ENCODE measurements around the gene ANKRD42.

Gene ANKRD42

DNA sequence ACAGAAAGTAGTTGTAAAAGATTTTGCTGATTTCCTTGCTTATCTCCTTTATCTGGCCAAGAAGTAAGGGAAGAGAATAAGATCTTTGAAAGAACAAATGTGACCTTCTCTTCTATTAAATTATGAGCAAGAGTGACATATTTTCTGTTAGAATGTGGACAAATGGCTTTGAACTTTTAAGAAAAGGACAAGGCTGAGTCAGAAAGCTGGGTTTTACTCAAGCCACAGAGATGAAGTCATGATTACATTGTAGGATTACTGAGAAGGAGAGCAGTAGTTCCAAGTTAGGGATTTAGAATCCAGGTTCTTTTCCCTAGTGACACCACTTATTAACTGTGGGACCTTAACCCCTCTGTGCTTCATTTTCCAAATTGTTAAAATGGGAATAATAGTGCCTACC lies 79.1 kb downstream of the ANKRD42 start:
- no peaks in the 10 kb centered on the region for H3K4me1 ChIP-seq (ENCODE audit: control insufficient read depth, insufficient read depth, low read length)
- no peaks in the 10 kb centered on the region for H3K9me3 ChIP-seq (ENCODE audit: control insufficient read depth, insufficient read depth, low read depth, low read length)
- no peak overlapping the region for H3K9ac ChIP-seq (ENCODE audit: low read length)
- no peak overlapping the region for H3K27ac ChIP-seq (ENCODE audit: low read depth, low read length)
- H3K27me3 ChIP-seq (ENCODE audit: control insufficient read depth, insufficient read depth, low read length): no peaks in the 10 kb centered on the region
- H3K4me3 ChIP-seq (ENCODE audit: low read depth, low read length): no peak overlapping the region
- peaks cover 57% of the 10 kb centered on the region for H3K36me3 ChIP-seq (ENCODE audit: control insufficient read depth, insufficient read depth, low read length)

GRCh38 chr11:83275888-83276641 lies 82.6 kb downstream of the ANKRD42 start:
- Histone ChIP-seq H3K36me3 (ENCODE audit: control insufficient read depth, insufficient read depth, low read length) (peaks cover 82% of the 10 kb centered on the region), H3K27me3 (ENCODE audit: control insufficient read depth, insufficient read depth, low read length) (no peaks in the 10 kb centered on the region), H3K9ac (ENCODE audit: low read length) (no peak overlapping the region), H3K27ac (ENCODE audit: low read depth, low read length) (no peak overlapping the region), H3K9me3 (ENCODE audit: control insufficient read depth, insufficient read depth, low read depth, low read length) (no peaks in the 10 kb centered on the region), H3K4me3 (ENCODE audit: low read depth, low read length) (no peak overlapping the region), H3K4me1 (ENCODE audit: control insufficient read depth, insufficient read depth, low read length) (no peaks in the 10 kb centered on the region)

DNA sequence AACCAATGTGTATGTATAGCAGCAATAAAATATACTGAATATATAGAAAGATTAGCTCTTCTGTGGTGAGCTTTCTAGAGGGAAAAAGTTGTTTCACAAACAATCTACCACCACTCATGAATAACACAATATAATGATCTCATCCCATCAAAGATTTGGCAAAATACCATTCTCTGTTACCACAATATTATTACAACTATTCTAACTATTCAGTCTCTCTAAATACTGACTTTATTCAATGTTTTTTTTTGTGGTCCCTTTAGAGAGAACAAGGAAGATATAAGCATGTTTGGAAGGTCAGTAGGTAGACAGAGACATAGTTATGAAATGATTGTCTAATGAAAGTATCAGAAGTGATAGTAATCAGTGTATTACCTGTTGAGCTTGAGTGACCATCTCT lies 84.8 kb downstream of the ANKRD42 start:
- Histone ChIP-seq H3K36me3 (ENCODE audit: control insufficient read depth, insufficient read depth, low read length) (peaks cover 66% of the 10 kb centered on the region), H3K4me1 (ENCODE audit: control insufficient read depth, insufficient read depth, low read length) (peaks cover 12% of the 10 kb centered on the region; the same call in 1 of the 2 replicates), H3K9ac (ENCODE audit: low read length) (no peak overlapping the region), H3K9me3 (ENCODE audit: control insufficient read depth, insufficient read depth, low read depth, low read length) (no peaks in the 10 kb centered on the region), H3K27ac (ENCODE audit: low read depth, low read length) (no peak overlapping the region), H3K27me3 (ENCODE audit: control insufficient read depth, insufficient read depth, low read length) (no peaks in the 10 kb centered on the region), H3K4me3 (ENCODE audit: low read depth, low read length) (no peak overlapping the region)

- Histone ChIP-seq H3K4me1 (ENCODE audit: control insufficient read depth, insufficient read depth, low read length) (peaks cover 18% of the 10 kb centered on the region; the same call in 1 of the 2 replicates), H3K36me3 (ENCODE audit: control insufficient read depth, insufficient read depth, low read length) (peaks cover 49% of the 10 kb centered on the region), H3K27me3 (ENCODE audit: control insufficient read depth, insufficient read depth, low read length) (no peaks in the 10 kb centered on the region), H3K9me3 (ENCODE audit: control insufficient read depth, insufficient read depth, low read depth, low read length) (no peaks in the 10 kb centered on the region), H3K4me3 (ENCODE audit: low read depth, low read length) (no peak overlapping the region), H3K9ac (ENCODE audit: low read length) (no peak overlapping the region), H3K27ac (ENCODE audit: low read depth, low read length) (no peak overlapping the region)
Observed at GRCh38 chr11:83280256-83280655, 86.7 kb downstream of the ANKRD42 start.

DNA sequence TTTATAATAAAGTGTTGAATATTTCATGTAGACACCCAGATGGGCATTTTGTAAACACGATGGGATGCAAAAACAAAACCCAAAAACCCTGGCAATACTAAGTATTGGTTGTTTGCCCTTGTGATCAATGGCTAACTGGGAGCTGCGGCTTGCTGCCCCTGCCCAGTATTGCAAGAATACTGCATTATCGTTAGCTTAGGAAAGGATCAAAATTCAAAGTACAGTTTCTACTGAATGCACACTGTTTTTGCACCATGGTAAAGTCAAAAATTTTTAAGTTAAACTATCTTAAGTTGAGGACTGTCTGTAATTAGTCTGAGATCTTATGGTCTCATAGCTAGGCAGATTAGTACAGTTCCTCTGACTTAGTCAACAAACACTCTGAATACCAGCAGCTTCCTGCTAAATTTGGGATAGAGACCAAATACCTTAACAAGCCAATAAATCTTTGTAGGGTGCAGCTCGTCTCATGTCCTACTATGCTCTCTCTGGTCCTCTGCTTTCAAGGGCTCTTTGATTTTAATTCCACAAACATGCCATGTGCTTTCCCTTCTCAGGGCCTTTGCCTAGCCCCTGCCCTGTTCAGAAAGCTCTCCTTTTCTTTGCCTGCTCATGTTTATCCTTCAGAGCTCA lies 88.7 kb downstream of the ANKRD42 start:
- Histone ChIP-seq H3K27ac (ENCODE audit: low read depth, low read length) (no peak overlapping the region), H3K27me3 (ENCODE audit: control insufficient read depth, insufficient read depth, low read length) (no peaks in the 10 kb centered on the region), H3K4me1 (ENCODE audit: control insufficient read depth, insufficient read depth, low read length) (peaks cover 18% of the 10 kb centered on the region; the same call in 1 of the 2 replicates), H3K9ac (ENCODE audit: low read length) (no peak overlapping the region), H3K9me3 (ENCODE audit: control insufficient read depth, insufficient read depth, low read depth, low read length) (no peaks in the 10 kb centered on the region), H3K36me3 (ENCODE audit: control insufficient read depth, insufficient read depth, low read length) (peaks cover 30% of the 10 kb centered on the region), H3K4me3 (ENCODE audit: low read depth, low read length) (no peak overlapping the region)

- H3K27me3 ChIP-seq (ENCODE audit: control insufficient read depth, insufficient read depth, low read length): no peaks in the 10 kb centered on the region
- peak overlapping the region; percentile 89 for H3K4me3 ChIP-seq (ENCODE audit: low read depth, low read length)
- H3K4me1 ChIP-seq (ENCODE audit: control insufficient read depth, insufficient read depth, low read length): peaks cover 18% of the 10 kb centered on the region; the same call in 1 of the 2 replicates
- H3K27ac ChIP-seq (ENCODE audit: low read depth, low read length): peak overlapping the region; percentile 48
- H3K36me3 ChIP-seq (ENCODE audit: control insufficient read depth, insufficient read depth, low read length): peaks cover 8% of the 10 kb centered on the region
- peak overlapping the region; percentile 87 for H3K9ac ChIP-seq (ENCODE audit: low read length)
- no peaks in the 10 kb centered on the region for H3K9me3 ChIP-seq (ENCODE audit: control insufficient read depth, insufficient read depth, low read depth, low read length)
Observed at GRCh38 chr11:83284501-83285150, 91.1 kb downstream of the ANKRD42 start.

- Histone ChIP-seq H3K4me3 (ENCODE audit: low read depth, low read length) (peak overlapping the region; percentile 89), H3K9ac (ENCODE audit: low read length) (peak overlapping the region; percentile 87), H3K27me3 (ENCODE audit: control insufficient read depth, insufficient read depth, low read length) (no peaks in the 10 kb centered on the region), H3K4me1 (ENCODE audit: control insufficient read depth, insufficient read depth, low read length) (peaks cover 18% of the 10 kb centered on the region; the same call in 1 of the 2 replicates), H3K27ac (ENCODE audit: low read depth, low read length) (peak overlapping the region; percentile 48), H3K36me3 (ENCODE audit: control insufficient read depth, insufficient read depth, low read length) (peaks cover 2% of the 10 kb centered on the region; the same call in 1 of the 2 replicates), H3K9me3 (ENCODE audit: control insufficient read depth, insufficient read depth, low read depth, low read length) (no peaks in the 10 kb centered on the region)
Observed at GRCh38 chr11:83285151-83285770, 91.7 kb downstream of the ANKRD42 start.

GRCh38 chr11:83285771-83286528 lies 92.4 kb downstream of the ANKRD42 start, which contains the start of gene CCDC90B:
Gene CCDC90B, minus strand, starts transcription at chr11:83286367. Its CDS starts 395 bp downstream, at chr11:83285972.
- Histone ChIP-seq H3K36me3 (ENCODE audit: control insufficient read depth, insufficient read depth, low read length) (no peaks in the 10 kb centered on the region), H3K4me3 (ENCODE audit: low read depth, low read length) (peak within 1 kb of the TSS; percentile 89), H3K9me3 (ENCODE audit: control insufficient read depth, insufficient read depth, low read depth, low read length) (no peaks in the 10 kb centered on the region), H3K9ac (ENCODE audit: low read length) (peak within 1 kb of the TSS; percentile 87), H3K27ac (ENCODE audit: low read depth, low read length) (peak within 1 kb of the TSS; percentile 69), H3K27me3 (ENCODE audit: control insufficient read depth, insufficient read depth, low read length) (no peaks in the 10 kb centered on the region), H3K4me1 (ENCODE audit: control insufficient read depth, insufficient read depth, low read length) (peaks cover 18% of the 10 kb centered on the region; the same call in 1 of the 2 replicates)

GRCh38 chr11:83287631-83288030 lies 94.1 kb downstream of the ANKRD42 start:
- Histone ChIP-seq H3K27ac (ENCODE audit: low read depth, low read length) (no peak overlapping the region), H3K4me1 (ENCODE audit: control insufficient read depth, insufficient read depth, low read length) (peaks cover 16% of the 10 kb centered on the region), H3K4me3 (ENCODE audit: low read depth, low read length) (no peak overlapping the region), H3K36me3 (ENCODE audit: control insufficient read depth, insufficient read depth, low read length) (no peaks in the 10 kb centered on the region), H3K27me3 (ENCODE audit: control insufficient read depth, insufficient read depth, low read length) (no peaks in the 10 kb centered on the region), H3K9me3 (ENCODE audit: control insufficient read depth, insufficient read depth, low read depth, low read length) (no peaks in the 10 kb centered on the region), H3K9ac (ENCODE audit: low read length) (no peak overlapping the region)

GRCh38 chr11:83292709-83293456 lies 99.4 kb downstream of the ANKRD42 start:
- no peak overlapping the region for H3K27ac ChIP-seq (ENCODE audit: low read depth, low read length)
- no peaks in the 10 kb centered on the region for H3K36me3 ChIP-seq (ENCODE audit: control insufficient read depth, insufficient read depth, low read length)
- H3K27me3 ChIP-seq (ENCODE audit: control insufficient read depth, insufficient read depth, low read length): no peaks in the 10 kb centered on the region
- no peak overlapping the region for H3K4me3 ChIP-seq (ENCODE audit: low read depth, low read length)
- H3K9ac ChIP-seq (ENCODE audit: low read length): no peak overlapping the region
- peaks cover 12% of the 10 kb centered on the region for H3K4me1 ChIP-seq (ENCODE audit: control insufficient read depth, insufficient read depth, low read length)
- no peaks in the 10 kb centered on the region for H3K9me3 ChIP-seq (ENCODE audit: control insufficient read depth, insufficient read depth, low read depth, low read length)

Data from HUES6 (cell line).